Liver (tissue), 9 donors: ENCODE data around the gene PRKAA1. TPM values are rescaled to one million over a fixed set of nuclear protein-coding genes. Genes with fewer than 3 reads are reported as not detected.

Experiments
- DNase-seq: peaks from one replicate; pipeline ENCODE4 v3.0.0-alpha.2; 2017; ENCODE audit warnings: low spot score
- H3K27ac ChIP-seq, 2 donors: one replicate each; pipeline ENCODE4 v1.7.0; 2013; ENCODE audit warnings: inconsistent platforms in 2 of 2, low read length in 2 of 2, control low read depth in 1 of 2, low read depth in 1 of 2, mild to moderate bottlenecking in 1 of 2
- H3K27me3 ChIP-seq, 4 donors: one replicate each; pipeline versions ENCODE4 v1.6.1 to v1.7.0; 2013; ENCODE audit warnings: low read length in 3 of 4, inconsistent platforms in 1 of 4, mild to moderate bottlenecking in 1 of 4, moderate library complexity in 1 of 4; ENCODE audit not compliant: control insufficient read depth in 4 of 4, insufficient read depth in 4 of 4
- H3K36me3 ChIP-seq, 4 donors: one replicate each; pipeline versions ENCODE4 v1.6.1 to v1.7.0; 2013; ENCODE audit warnings: low read length in 3 of 4, mild to moderate bottlenecking in 3 of 4, low read depth in 1 of 4, moderate library complexity in 1 of 4; ENCODE audit not compliant: control insufficient read depth in 4 of 4, insufficient read depth in 3 of 4
- H3K4me1 ChIP-seq, 4 donors: one replicate each; pipeline versions ENCODE4 v1.6.1 to v1.7.0; 2013; ENCODE audit warnings: low read length in 3 of 4, mild to moderate bottlenecking in 3 of 4, moderate library complexity in 1 of 4; ENCODE audit not compliant: control insufficient read depth in 4 of 4, insufficient read depth in 4 of 4
- H3K4me3 ChIP-seq, 3 donors: one replicate each; pipeline versions ENCODE4 v1.6.1 to v1.7.0; 2013; ENCODE audit warnings: low read length in 3 of 3, control low read depth in 1 of 3, low read depth in 1 of 3, mild to moderate bottlenecking in 1 of 3
- H3K9ac ChIP-seq, 2 donors: one replicate each; pipeline ENCODE4 v1.7.0; 2013; ENCODE audit warnings: low read length in 2 of 2, mild to moderate bottlenecking in 2 of 2, moderate library complexity in 2 of 2, control low read depth in 1 of 2, low read depth in 1 of 2
- H3K9me3 ChIP-seq, 4 donors: one replicate each; pipeline versions ENCODE4 v1.6.1 to v1.7.0; 2013; ENCODE audit warnings: low read length in 3 of 4; ENCODE audit not compliant: control insufficient read depth in 4 of 4
- ATF3 ChIP-seq: IDR thresholded peaks from 2 replicates; pipeline ENCODE4 v1.6.1; 2016; ENCODE audit warnings: antibody characterized with exemption
- CTCF ChIP-seq: fragments of 150-350 bp; IDR thresholded peaks from 2 replicates; pipeline ENCODE4 v1.5.1; 2017; ENCODE audit warnings: improper control_type of control experiment, low read depth, low read length; ENCODE audit not compliant: missing input control
- EGR1 ChIP-seq, 2 donors: IDR thresholded peaks; 2 replicates each; pipeline ENCODE4 v1.6.1; 2016 to 2018; ENCODE audit warnings: antibody characterized with exemption in 2 of 2, low read depth in 2 of 2
- FOXA1 ChIP-seq: IDR thresholded peaks from 2 replicates; pipeline ENCODE4 v1.6.1; 2016; ENCODE audit warnings: antibody characterized with exemption
- FOXA2 ChIP-seq: IDR thresholded peaks from 2 replicates; pipeline ENCODE4 v1.6.1; 2016; ENCODE audit warnings: antibody characterized with exemption
- GABPA ChIP-seq, 2 donors: IDR thresholded peaks in 1 of 2; conservative IDR thresholded peaks in 1 of 2; 2 replicates each; pipeline ENCODE4 v1.6.1; 2016; ENCODE audit warnings: antibody characterized with exemption in 2 of 2, mild to moderate bottlenecking in 1 of 2, moderate library complexity in 1 of 2
- HNF4A ChIP-seq, 2 donors: conservative IDR thresholded peaks; 2 replicates each; pipeline ENCODE4 v1.6.1; 2016; ENCODE audit warnings: antibody characterized with exemption in 2 of 2, mild to moderate bottlenecking in 2 of 2
- HNF4G ChIP-seq: IDR thresholded peaks from 2 replicates; pipeline ENCODE4 v1.6.1; 2016; ENCODE audit warnings: antibody characterized with exemption
- JUND ChIP-seq, 2 donors: IDR thresholded peaks; 2 replicates each; pipeline ENCODE4 v1.6.1; 2016; ENCODE audit warnings: antibody characterized with exemption in 2 of 2
- MAX ChIP-seq: IDR thresholded peaks from 2 replicates; pipeline ENCODE4 v1.6.1; 2016; ENCODE audit warnings: antibody characterized with exemption
- RAD21 ChIP-seq, 2 donors: IDR thresholded peaks; 2 replicates each; pipeline ENCODE4 v1.6.1; 2016; ENCODE audit warnings: antibody characterized with exemption in 2 of 2, mild to moderate bottlenecking in 2 of 2
- REST ChIP-seq: IDR thresholded peaks from 2 replicates; pipeline ENCODE4 v1.6.1; 2016; ENCODE audit warnings: antibody characterized with exemption, mild to moderate bottlenecking
- RXRA ChIP-seq, 2 donors: IDR thresholded peaks; 2 replicates each; pipeline ENCODE4 v1.6.1; 2017 to 2018; ENCODE audit warnings: antibody characterized with exemption in 2 of 2, mild to moderate bottlenecking in 1 of 2
- SP1 ChIP-seq: IDR thresholded peaks from 2 replicates; pipeline ENCODE4 v1.6.1; 2018; ENCODE audit warnings: antibody characterized with exemption, mild to moderate bottlenecking
- TAF1 ChIP-seq: conservative IDR thresholded peaks from 2 replicates; pipeline ENCODE4 v1.6.1; 2016; ENCODE audit warnings: antibody characterized with exemption, mild to moderate bottlenecking
- YY1 ChIP-seq: IDR thresholded peaks from 2 replicates; pipeline ENCODE4 v1.6.1; 2016; ENCODE audit warnings: antibody characterized with exemption, mild to moderate bottlenecking
- WGBS: extraction: QIAGEN DNeasy Blood & Tissue Kit; methylation state at CpG from one replicate; pipeline ENCODE4 v1.1.7; 2013; 5-methylcytosine and 5-hydroxymethylcytosine counted together
- polyA plus RNA-seq, 2 donors: library from polyadenylated mRNA; stranded (reverse) in 1 of 2; unstranded in 1 of 2; fragments of 200-250 nt in 1 of 2; fragments of >200 nt in 1 of 2; fragmentation: Nextera tagmentation in 1 of 2; extraction: Ambion mirVana in 1 of 2; gene quantifications; one replicate each; pipeline versions ENCODE4 v1.2.1 to v1.2.3, GENCODE V29; 2013 to 2015
- total RNA-seq, 2 donors: library from RNA; depleted of rRNA; stranded (reverse); fragments of >200 nt; gene quantifications; one replicate each; pipeline ENCODE4 v1.2.3, GENCODE V29; 2014
- TF ChIP-seq, protein P1 (sequence below): IDR thresholded peaks from 2 replicates; pipeline ENCODE4 v1.6.1; 2016; ENCODE audit warnings: antibody characterized with exemption
- donor health status: healthy.
- donor health status: healthy.
- donor health status: healthy.
- donor health status: healthy.
- donor health status: healthy.

The PRKAA1 gene
- total and polyA plus RNA-seq, 4 donors = 23.7 to 105 (median 42.4) TPM

DNA sequence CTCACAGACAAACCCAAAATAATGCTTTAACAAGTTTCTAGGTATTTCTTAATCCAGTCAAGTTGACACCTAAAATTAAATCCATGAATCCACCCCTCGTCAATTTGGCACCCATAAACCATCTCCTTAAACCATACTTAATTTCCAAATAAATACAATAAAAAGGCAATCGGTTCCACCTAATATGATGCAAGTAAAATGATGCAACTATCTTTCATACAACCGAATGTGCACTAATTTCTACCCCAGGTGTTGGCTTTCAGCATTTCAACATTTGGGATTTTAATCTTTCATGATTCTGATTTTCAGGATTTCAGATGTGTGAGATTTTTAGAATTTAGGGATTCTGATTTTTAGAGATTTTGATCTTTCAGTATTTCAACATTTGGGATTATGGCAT is 17.3 kb downstream of the PRKAA1 start:
- Histone ChIP-seq H3K27ac (peak overlapping the region; percentile 60 to 82), H3K9me3 (no peaks in the 10 kb centered on the region), H3K27me3 (no peaks in the 10 kb centered on the region), H3K4me3 (no peak overlapping the region), H3K4me1 (peaks cover 19 to 58% (median 24%) of the 10 kb centered on the region in 4 donors), H3K36me3 (peaks cover 0 to 7% (median 3%) of the 10 kb centered on the region in 4 donors), H3K9ac (no peak overlapping the region)
- TF ChIP-seq ATF3 (peak; percentile 84), JUND (IDR thresholded peaks at IDR 0.05) (no peak), HNF4A (conservative IDR thresholded peaks at IDR 0.05) (peak; percentile 2 to 11)
- DNase-seq = no peak
- WGBS = 37% methylated on average over 3 of the region's 3 CpGs

DNA sequence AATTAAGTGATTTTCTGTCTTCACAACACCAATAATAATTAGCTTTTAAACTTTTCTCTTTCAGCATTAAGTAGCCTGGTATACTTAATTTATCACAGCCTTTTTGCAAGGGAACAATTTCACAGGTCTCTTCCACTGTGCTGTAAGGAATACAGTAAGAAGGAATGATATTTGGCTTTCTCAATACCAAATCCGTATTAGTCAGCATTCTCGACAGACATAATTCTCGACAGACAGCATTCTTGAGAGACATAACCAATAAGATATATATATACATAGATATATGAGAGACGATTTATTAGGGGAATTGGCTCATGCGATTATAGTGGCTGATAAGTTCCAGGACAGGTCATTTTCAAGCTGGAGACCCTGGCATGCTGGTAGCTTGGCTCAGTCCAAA is 18.0 kb downstream of the PRKAA1 start:
- DNase-seq = no peak
- WGBS = 45% methylated on average over 5 of the region's 5 CpGs
- H3K4me1 ChIP-seq = peaks cover 18 to 54% (median 24%) of the 10 kb centered on the region in 4 donors
- no peaks in the 10 kb centered on the region for H3K9me3 ChIP-seq
- no peaks in the 10 kb centered on the region for H3K27me3 ChIP-seq
- H3K36me3 ChIP-seq = peaks cover 0 to 9% (median 4%) of the 10 kb centered on the region in 4 donors
- no peak overlapping the region for H3K4me3 ChIP-seq
- H3K27ac ChIP-seq = peak overlapping the region; percentile 60 to 82
- no peak overlapping the region for H3K9ac ChIP-seq
- no peak for TF ChIP-seq RAD21 (IDR thresholded peaks at IDR 0.05)
- TF ChIP-seq RXRA (IDR thresholded peaks at IDR 0.05) = no peak
- no peak for TF ChIP-seq SP1
- TF ChIP-seq ATF3 = no peak
- no peak for TF ChIP-seq FOXA1
- no peak for TF ChIP-seq TAF1
- TF ChIP-seq GABPA (IDR thresholded peaks at IDR 0.05 in 1 of 2, conservative IDR thresholded peaks at IDR 0.05 in 1 of 2) = no peak
- no peak for TF ChIP-seq REST
- TF ChIP-seq CTCF = no peak
- TF ChIP-seq MAX = no peak
- TF ChIP-seq HNF4G = no peak
- TF ChIP-seq JUND (IDR thresholded peaks at IDR 0.05) = no peak
- TF ChIP-seq, protein P1, sequence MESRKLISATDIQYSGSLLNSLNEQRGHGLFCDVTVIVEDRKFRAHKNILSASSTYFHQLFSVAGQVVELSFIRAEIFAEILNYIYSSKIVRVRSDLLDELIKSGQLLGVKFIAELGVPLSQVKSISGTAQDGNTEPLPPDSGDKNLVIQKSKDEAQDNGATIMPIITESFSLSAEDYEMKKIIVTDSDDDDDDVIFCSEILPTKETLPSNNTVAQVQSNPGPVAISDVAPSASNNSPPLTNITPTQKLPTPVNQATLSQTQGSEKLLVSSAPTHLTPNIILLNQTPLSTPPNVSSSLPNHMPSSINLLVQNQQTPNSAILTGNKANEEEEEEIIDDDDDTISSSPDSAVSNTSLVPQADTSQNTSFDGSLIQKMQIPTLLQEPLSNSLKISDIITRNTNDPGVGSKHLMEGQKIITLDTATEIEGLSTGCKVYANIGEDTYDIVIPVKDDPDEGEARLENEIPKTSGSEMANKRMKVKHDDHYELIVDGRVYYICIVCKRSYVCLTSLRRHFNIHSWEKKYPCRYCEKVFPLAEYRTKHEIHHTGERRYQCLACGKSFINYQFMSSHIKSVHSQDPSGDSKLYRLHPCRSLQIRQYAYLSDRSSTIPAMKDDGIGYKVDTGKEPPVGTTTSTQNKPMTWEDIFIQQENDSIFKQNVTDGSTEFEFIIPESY = no peak
- no peak for TF ChIP-seq FOXA2
- no peak for TF ChIP-seq YY1
- no peak for TF ChIP-seq EGR1 (IDR thresholded peaks at IDR 0.05; ENCODE audit: low read depth in 2 of 2)
